Sigmoid colon (tissue), 3 donors: Measurements from ENCODE around the gene ADGRF1.

Experiments
- CTCF ChIP-seq, 4 experiments: fragments of 450-650 bp in 3 of 4; fragments of 200-600 bp in 1 of 4; IDR thresholded peaks; one replicate each; pipeline ENCODE4 v1.5.1; 2016 to 2019; ENCODE audit warnings: antibody characterized with exemption in 4 of 4, mild to moderate bottlenecking in 3 of 4, moderate library complexity in 2 of 4
- POLR2A ChIP-seq, 2 donors: fragments of 450-650 bp; IDR thresholded peaks; one replicate each; pipeline ENCODE4 v1.6.1; 2016; ENCODE audit warnings: antibody characterized with exemption in 2 of 2, mild to moderate bottlenecking in 2 of 2, moderate library complexity in 2 of 2

GRCh38 chr6:47064274-47064673, 22.1 kb upstream of the ADGRF1 start:
- TF ChIP-seq CTCF (IDR thresholded peaks at IDR 0.05) (no peak), POLR2A (IDR thresholded peaks at IDR 0.05) (no peak)
